DOHH2 (cell line): Measurements from ENCODE around the gene LILRA5.

Source experiments
- CTCF ChIP-seq: fragments of 200-600 bp; sonication (generic); IDR thresholded peaks from one replicate; pipeline ENCODE4 v1.5.1; 2014; ENCODE audit warnings: antibody characterized with exemption, mild to moderate bottlenecking, low read depth, low read length; ENCODE audit not compliant: poor library complexity, severe bottlenecking
- EZH2phosphoT487 ChIP-seq: fragments of 200-600 bp; sonication (generic); IDR thresholded peaks from 2 replicates; pipeline ENCODE4 v1.6.1; 2017; ENCODE audit warnings: borderline replicate concordance, mild to moderate bottlenecking, antibody characterized with exemption, low read length, moderate library complexity, mixed read lengths

DNA sequence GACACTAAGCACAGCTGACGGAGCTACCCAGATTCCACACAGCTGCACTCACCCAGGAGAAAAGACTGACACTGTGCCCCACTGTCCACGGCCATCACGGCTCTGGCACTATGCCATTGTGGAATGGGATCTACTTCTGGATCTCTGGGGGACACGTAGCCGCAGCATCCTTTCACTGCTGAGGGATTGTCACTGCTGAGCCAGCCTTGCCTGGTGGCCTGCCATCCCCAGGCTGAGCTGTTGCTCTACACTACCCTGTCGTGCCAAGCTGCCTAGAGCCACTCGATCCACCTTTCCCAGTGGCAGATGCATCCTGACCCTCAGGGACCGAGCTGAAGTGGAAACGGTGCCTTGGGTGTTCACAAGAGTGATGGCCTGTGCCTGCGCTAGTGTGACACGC is 50.9 kb downstream of the LILRA5 start:
- TF ChIP-seq CTCF, result no peak
- TF ChIP-seq EZH2phosphoT487, result no peak
